Lower leg skin (tissue), 3 donors: ENCODE results near the gene NSMF.

ENCODE experiments used
- POLR2A ChIP-seq, 2 donors: fragments of 450-650 bp; IDR thresholded peaks; one replicate each; pipeline ENCODE4 v1.6.1; 2016 to 2017; ENCODE audit warnings: antibody characterized with exemption in 2 of 2, mild to moderate bottlenecking in 1 of 2, moderate library complexity in 1 of 2
- TF ChIP-seq, protein P1 (sequence below), 3 donors: fragments of 450-650 bp; IDR thresholded peaks; one replicate each; pipeline ENCODE4 v1.5.1; 2016; ENCODE audit warnings: antibody characterized with exemption in 3 of 3, mild to moderate bottlenecking in 3 of 3, moderate library complexity in 2 of 3

GRCh38 chr9:137479892-137480685 lies 21.0 kb upstream of the NSMF start:
- TF ChIP-seq, protein P1, sequence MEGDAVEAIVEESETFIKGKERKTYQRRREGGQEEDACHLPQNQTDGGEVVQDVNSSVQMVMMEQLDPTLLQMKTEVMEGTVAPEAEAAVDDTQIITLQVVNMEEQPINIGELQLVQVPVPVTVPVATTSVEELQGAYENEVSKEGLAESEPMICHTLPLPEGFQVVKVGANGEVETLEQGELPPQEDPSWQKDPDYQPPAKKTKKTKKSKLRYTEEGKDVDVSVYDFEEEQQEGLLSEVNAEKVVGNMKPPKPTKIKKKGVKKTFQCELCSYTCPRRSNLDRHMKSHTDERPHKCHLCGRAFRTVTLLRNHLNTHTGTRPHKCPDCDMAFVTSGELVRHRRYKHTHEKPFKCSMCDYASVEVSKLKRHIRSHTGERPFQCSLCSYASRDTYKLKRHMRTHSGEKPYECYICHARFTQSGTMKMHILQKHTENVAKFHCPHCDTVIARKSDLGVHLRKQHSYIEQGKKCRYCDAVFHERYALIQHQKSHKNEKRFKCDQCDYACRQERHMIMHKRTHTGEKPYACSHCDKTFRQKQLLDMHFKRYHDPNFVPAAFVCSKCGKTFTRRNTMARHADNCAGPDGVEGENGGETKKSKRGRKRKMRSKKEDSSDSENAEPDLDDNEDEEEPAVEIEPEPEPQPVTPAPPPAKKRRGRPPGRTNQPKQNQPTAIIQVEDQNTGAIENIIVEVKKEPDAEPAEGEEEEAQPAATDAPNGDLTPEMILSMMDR (IDR thresholded peaks at IDR 0.05) = no peak
- TF ChIP-seq POLR2A (IDR thresholded peaks at IDR 0.05) = no peak
